ENCODE data around the gene DDX10.

Gene DDX10

DNA sequence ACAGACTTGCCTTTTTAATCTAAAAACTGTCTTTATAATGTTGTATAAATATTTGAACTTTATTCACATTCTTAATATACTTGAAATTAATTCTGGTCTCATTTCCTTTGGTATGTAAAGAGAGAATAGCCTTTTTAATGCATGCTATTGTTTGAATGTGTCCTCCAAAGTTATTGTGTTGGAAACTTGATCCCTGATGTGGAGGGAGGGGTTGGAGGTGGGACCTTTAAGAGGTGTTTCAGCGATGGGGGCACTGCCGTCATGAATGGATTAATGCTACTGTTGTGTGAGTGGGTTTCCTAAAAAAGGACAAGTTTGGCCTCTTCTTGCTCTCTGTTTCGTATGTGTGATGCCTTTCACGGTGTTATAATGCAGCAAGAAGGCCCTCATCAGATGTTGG, 131.7 kb downstream of the DDX10 start:
- H3K4me1 ChIP-seq (ENCODE audit: control insufficient read depth in 1 of 2, insufficient read depth in 1 of 2, low read depth in 1 of 2, low read length in 1 of 2) = no peaks in the 10 kb centered on the region
- H3K4me3 ChIP-seq (ENCODE audit: low read depth in 1 of 2, low read length in 1 of 2) = no peak overlapping the region
- no peaks in the 10 kb centered on the region for H3K9me3 ChIP-seq
- TF ChIP-seq, protein P1, sequence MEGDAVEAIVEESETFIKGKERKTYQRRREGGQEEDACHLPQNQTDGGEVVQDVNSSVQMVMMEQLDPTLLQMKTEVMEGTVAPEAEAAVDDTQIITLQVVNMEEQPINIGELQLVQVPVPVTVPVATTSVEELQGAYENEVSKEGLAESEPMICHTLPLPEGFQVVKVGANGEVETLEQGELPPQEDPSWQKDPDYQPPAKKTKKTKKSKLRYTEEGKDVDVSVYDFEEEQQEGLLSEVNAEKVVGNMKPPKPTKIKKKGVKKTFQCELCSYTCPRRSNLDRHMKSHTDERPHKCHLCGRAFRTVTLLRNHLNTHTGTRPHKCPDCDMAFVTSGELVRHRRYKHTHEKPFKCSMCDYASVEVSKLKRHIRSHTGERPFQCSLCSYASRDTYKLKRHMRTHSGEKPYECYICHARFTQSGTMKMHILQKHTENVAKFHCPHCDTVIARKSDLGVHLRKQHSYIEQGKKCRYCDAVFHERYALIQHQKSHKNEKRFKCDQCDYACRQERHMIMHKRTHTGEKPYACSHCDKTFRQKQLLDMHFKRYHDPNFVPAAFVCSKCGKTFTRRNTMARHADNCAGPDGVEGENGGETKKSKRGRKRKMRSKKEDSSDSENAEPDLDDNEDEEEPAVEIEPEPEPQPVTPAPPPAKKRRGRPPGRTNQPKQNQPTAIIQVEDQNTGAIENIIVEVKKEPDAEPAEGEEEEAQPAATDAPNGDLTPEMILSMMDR (IDR thresholded peaks at IDR 0.05) = no peak
- no peaks in the 10 kb centered on the region for H3K27me3 ChIP-seq
- H3K36me3 ChIP-seq = no peaks in the 10 kb centered on the region
- H3K27ac ChIP-seq = no peak overlapping the region

DNA sequence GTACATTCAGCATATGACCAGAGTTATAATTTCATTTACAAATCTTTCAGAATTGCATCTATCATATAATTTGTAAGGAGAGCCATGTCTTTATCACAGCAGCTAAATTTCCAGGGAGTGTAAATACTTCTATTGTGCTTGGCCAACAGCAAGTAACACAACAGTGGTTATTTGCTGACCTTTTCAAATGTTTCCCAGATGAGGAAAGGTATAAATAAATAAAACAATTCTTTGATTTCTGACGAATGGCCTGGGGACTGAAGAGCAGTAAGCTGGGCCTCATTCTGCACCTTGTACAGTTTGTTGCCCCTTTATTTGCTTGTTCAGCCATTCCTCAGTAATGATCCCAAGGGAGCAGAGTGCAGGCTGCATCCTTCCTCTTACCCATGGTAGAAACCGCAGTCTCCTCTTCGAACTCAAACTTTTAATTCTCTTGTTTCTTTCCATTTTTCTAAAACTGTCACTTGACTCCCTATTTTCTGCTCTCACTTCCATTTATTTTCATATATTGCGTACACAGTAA, 132.8 kb downstream of the DDX10 start:
- Histone ChIP-seq H3K9me3 (no peaks in the 10 kb centered on the region), H3K4me3 (ENCODE audit: low read depth in 1 of 2, low read length in 1 of 2) (no peak overlapping the region), H3K27ac (no peak overlapping the region), H3K36me3 (no peaks in the 10 kb centered on the region), H3K27me3 (no peaks in the 10 kb centered on the region), H3K4me1 (ENCODE audit: control insufficient read depth in 1 of 2, insufficient read depth in 1 of 2, low read depth in 1 of 2, low read length in 1 of 2) (no peaks in the 10 kb centered on the region)
- TF ChIP-seq, protein P1 (IDR thresholded peaks at IDR 0.05) = no peak

DNA sequence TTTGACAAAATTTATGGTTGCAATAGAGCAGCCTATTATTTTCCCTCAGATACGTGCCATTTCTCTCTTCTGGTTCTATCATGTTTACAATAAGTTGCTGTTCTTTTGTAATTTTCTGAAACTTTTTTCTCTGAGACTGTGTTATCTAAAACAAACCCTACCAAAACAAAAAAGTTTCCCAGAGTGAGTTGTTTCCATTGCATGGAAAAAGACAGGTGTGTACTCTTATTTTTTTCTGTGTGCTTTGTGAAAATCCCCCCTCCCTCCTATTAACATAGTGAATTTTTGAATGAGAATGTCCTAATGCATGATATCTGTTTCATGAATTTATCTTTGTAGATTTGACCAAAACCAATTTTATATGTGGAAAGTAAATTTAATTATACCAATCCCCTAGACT, 137.6 kb downstream of the DDX10 start:
- TF ChIP-seq, protein P1 (IDR thresholded peaks at IDR 0.05) = no peak
- no peaks in the 10 kb centered on the region for H3K36me3 ChIP-seq

DNA sequence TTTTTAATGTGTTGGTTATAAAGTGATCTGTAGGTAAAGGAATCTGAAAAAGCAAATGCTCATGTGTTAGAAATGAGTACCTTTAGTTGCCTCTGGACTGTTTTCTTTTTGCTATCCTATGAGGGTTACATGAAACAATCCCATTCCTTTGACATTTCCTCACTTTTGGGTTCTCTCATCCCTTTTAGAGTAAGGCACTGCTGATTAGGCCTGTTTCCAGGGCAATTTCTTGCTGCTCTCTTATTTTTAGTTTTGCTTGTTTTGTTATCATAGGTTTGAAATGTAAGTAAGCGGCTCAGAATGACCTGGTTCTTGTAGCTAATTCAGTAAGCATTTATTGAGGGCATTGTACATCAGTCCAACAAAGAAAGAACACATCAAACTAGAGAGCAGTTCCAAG, 138.9 kb downstream of the DDX10 start:
- Histone ChIP-seq H3K4me3 (ENCODE audit: low read depth in 1 of 2, low read length in 1 of 2) (no peak overlapping the region), H3K4me1 (ENCODE audit: control insufficient read depth in 1 of 2, insufficient read depth in 1 of 2, low read depth in 1 of 2, low read length in 1 of 2) (no peaks in the 10 kb centered on the region), H3K27me3 (no peaks in the 10 kb centered on the region), H3K9me3 (no peaks in the 10 kb centered on the region), H3K36me3 (no peaks in the 10 kb centered on the region), H3K27ac (no peak overlapping the region)
- TF ChIP-seq, protein P1 (IDR thresholded peaks at IDR 0.05) = no peak

More for the DNA sequence above, 137.6 kb downstream of the DDX10 start:
- H3K4me1 ChIP-seq (ENCODE audit: control insufficient read depth in 1 of 2, insufficient read depth in 1 of 2, low read depth in 1 of 2, low read length in 1 of 2) = no peaks in the 10 kb centered on the region
- no peak overlapping the region for H3K27ac ChIP-seq
- no peaks in the 10 kb centered on the region for H3K9me3 ChIP-seq
- no peak overlapping the region for H3K4me3 ChIP-seq (ENCODE audit: low read depth in 1 of 2, low read length in 1 of 2)
- H3K27me3 ChIP-seq = no peaks in the 10 kb centered on the region

DNA sequence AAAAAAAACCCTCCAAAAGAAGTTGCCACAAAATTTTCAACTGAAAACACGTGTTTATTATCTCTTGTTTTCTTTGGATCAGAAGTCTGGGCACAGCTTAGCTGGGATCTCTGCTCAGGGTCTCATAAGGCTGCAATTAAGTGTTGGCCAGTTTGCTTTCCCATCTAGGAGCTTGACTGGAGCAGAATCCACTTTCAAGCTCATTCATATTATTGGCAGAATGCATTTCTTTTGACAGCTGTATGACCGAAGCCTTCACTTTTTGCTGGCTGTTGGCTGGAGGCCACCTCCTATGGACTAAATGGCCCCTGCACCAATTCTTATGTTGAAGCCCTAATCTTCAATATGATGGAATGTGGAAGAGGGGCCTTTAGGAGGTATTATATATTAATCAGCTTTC, 139.6 kb downstream of the DDX10 start:
- Histone ChIP-seq H3K4me3 (ENCODE audit: low read depth in 1 of 2, low read length in 1 of 2) (no peak overlapping the region), H3K27ac (no peak overlapping the region), H3K4me1 (ENCODE audit: control insufficient read depth in 1 of 2, insufficient read depth in 1 of 2, low read depth in 1 of 2, low read length in 1 of 2) (no peaks in the 10 kb centered on the region), H3K27me3 (no peaks in the 10 kb centered on the region), H3K36me3 (no peaks in the 10 kb centered on the region), H3K9me3 (no peaks in the 10 kb centered on the region)
- TF ChIP-seq, protein P1 (IDR thresholded peaks at IDR 0.05) = no peak

DNA sequence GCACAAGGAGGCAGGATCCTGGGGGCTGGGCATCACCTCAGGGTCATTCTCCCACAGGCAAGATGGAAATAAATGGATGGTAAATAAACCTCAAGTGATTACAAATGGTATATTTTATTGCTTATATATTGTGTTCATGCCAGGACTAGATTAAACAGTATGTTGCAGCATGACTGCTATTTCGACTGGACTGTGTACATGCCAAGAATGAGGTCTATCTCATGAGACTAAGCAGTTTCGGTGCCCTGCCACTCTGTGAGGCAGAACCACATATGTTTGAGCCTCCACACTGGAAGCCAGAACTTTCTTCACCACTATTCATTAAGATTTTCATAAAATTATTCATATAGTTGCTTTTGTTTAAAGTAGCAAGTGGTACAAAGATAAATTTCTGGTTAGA, 140.2 kb downstream of the DDX10 start:
- no peaks in the 10 kb centered on the region for H3K4me1 ChIP-seq (ENCODE audit: control insufficient read depth in 1 of 2, insufficient read depth in 1 of 2, low read depth in 1 of 2, low read length in 1 of 2)
- H3K36me3 ChIP-seq = no peaks in the 10 kb centered on the region
- H3K27me3 ChIP-seq = no peaks in the 10 kb centered on the region
- H3K27ac ChIP-seq = no peak overlapping the region
- TF ChIP-seq, protein P1 (IDR thresholded peaks at IDR 0.05) = no peak
- no peaks in the 10 kb centered on the region for H3K9me3 ChIP-seq
- no peak overlapping the region for H3K4me3 ChIP-seq (ENCODE audit: low read depth in 1 of 2, low read length in 1 of 2)
